Measurements from ENCODE around the gene NRP2. TPM values are rescaled to one million over a fixed set of nuclear protein-coding genes. Genes with fewer than 3 reads are reported as not detected.

The NRP2 gene
- polyA plus RNA-seq, 2 of the 4 experiments (the other 2 are of a cell fraction): 144 to 159 TPM

DNA sequence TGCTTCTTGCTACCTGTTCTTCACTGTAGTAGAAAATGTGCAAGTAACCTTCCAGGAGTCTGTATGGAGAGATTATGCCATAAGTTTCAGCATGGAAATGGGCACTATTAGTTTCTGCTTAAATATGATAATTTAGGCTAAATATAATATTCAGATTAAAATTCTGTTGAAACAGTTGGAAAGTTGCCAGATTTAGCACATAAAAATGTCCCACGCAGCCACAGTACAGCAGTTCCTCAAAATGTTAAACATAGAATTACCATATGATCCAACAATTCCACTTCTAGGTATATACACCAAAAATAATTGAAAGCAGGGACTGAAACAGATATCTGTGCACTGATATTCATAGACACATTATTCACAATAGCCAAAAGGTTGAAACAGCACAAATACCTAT lies 121.2 kb downstream of the NRP2 start (continued):
- TF ChIP-seq RAD21 (conservative IDR thresholded peaks at IDR 0.05 in 1 of 2, IDR thresholded peaks at IDR 0.05 in 1 of 2): no peak
- no peak for TF ChIP-seq HDAC2 (IDR thresholded peaks at IDR 0.05)
- TF ChIP-seq POLR2A (IDR thresholded peaks at IDR 0.05; ENCODE audit: low read length): no peak

DNA sequence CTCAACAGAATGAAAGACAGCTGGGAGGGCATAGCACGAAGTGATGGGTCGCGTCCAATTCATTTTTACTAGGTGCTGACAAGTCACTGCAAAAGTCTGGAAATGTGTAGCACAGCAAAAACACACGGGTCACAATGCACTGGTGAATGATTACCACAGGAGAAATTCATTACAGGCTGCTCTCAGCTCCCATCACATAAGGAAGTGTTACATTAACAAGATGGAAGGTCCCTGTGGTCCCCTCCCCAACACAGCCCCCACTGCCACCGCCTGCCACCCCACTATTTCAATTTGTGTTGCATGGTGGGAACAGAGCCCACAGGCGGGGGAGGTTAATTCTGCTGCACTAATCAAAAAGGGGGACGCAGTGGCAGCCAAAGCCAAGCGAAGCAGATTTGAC lies 122.8 kb downstream of the NRP2 start:
- H3K4me1 ChIP-seq: peaks cover 14% of the 10 kb centered on the region
- DNase-seq (ENCODE audit: low read depth in 1 of 2, low spot score in 1 of 2): no peak
- FAIRE-seq: no peak
- no peak overlapping the region for H3K4me3 ChIP-seq
- POLR2A ChIA-PET: interaction anchor here (1.0 kb wide), 1 partner anchor 48 kb away, joined by 3 read pairs; no protein-coding TSS in a partner anchor
- no peaks in the 10 kb centered on the region for H3K9me3 ChIP-seq
- CTCF ChIA-PET: no interaction called here
- no peak overlapping the region for H3K4me2 ChIP-seq
- no peak for ATAC-seq
- 83% methylated on average over 8 of the region's 8 CpGs for WGBS (ENCODE audit: missing lambda C conversion rate)
- TF ChIP-seq NFE2L2 (conservative IDR thresholded peaks at IDR 0.05; ENCODE audit: low read length) (no peak), ZFP36 (IDR thresholded peaks at IDR 0.05; ENCODE audit: borderline replicate concordance, partially characterized antibody) (no peak), CBX2 (IDR thresholded peaks at IDR 0.05; ENCODE audit: borderline replicate concordance, low read depth) (no peak), SREBF2 (IDR thresholded peaks at IDR 0.05) (no peak), ESRRA (IDR thresholded peaks at IDR 0.05; ENCODE audit: borderline replicate concordance, low read length) (no peak), EHMT2 (IDR thresholded peaks at IDR 0.05; ENCODE audit: low read depth) (no peak), MYC (IDR thresholded peaks at IDR 0.05; ENCODE audit: borderline replicate concordance, low read length) (no peak), CEBPB (IDR thresholded peaks at IDR 0.05) (no peak), TFCP2L1 (CRISPR knock-in tag; IDR thresholded peaks at IDR 0.05) (no peak), HOXB13 (CRISPR knock-in tag; IDR thresholded peaks at IDR 0.05; ENCODE audit: low read depth) (no peak), BHLHE40 (IDR thresholded peaks at IDR 0.05; ENCODE audit: low read depth, low read length) (no peak)
- TF ChIP-seq, protein P1, sequence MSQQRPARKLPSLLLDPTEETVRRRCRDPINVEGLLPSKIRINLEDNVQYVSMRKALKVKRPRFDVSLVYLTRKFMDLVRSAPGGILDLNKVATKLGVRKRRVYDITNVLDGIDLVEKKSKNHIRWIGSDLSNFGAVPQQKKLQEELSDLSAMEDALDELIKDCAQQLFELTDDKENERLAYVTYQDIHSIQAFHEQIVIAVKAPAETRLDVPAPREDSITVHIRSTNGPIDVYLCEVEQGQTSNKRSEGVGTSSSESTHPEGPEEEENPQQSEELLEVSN (IDR thresholded peaks at IDR 0.05; ENCODE audit: borderline replicate concordance, low read depth): no peak
- TF ChIP-seq, protein P2, sequence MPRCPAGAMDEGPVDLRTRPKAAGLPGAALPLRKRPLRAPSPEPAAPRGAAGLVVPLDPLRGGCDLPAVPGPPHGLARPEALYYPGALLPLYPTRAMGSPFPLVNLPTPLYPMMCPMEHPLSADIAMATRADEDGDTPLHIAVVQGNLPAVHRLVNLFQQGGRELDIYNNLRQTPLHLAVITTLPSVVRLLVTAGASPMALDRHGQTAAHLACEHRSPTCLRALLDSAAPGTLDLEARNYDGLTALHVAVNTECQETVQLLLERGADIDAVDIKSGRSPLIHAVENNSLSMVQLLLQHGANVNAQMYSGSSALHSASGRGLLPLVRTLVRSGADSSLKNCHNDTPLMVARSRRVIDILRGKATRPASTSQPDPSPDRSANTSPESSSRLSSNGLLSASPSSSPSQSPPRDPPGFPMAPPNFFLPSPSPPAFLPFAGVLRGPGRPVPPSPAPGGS (IDR thresholded peaks at IDR 0.05): no peak
- TF ChIP-seq, protein P3, sequence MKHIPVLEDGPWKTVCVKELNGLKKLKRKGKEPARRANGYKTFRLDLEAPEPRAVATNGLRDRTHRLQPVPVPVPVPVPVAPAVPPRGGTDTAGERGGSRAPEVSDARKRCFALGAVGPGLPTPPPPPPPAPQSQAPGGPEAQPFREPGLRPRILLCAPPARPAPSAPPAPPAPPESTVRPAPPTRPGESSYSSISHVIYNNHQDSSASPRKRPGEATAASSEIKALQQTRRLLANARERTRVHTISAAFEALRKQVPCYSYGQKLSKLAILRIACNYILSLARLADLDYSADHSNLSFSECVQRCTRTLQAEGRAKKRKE (CRISPR knock-in tag; IDR thresholded peaks at IDR 0.05; ENCODE audit: low read depth): no peak
- H3K27ac ChIP-seq: no peak overlapping the region

DNA sequence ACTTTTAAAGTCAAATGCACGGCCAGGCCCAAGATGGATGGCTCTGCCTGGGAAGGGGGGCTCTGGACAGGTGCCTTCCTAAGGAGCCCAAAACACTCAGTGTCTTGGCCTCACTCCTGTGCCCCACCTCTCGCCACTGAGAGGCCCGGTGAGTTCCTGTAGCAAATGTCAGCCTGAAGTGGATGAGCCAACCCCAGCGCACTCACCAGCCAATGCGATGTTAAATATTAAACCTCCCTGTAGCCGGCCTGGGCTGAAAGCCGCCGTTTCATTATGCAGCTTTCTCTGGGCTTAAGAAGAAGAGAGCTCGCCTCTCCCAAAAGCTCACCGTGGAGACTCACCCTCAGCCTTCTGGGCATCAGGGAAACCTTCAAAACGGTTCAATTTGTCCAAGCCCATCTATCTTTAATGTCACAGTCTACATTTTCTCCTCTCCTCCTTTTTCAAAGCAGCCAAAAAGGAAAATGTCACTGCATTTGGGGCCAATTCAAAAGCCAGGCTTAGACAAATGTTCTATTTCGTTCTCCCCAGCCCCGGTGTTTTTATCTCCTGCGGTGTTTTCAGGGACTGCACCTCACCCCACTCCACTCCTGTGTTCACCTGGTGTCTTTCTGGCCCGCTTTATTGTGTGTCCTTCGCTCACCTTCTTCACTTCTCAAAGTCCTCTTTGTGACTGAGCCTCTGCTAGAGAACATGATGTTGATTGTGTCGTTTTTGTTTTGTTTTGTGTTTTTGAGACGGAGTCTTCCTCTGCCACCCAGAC lies 124.0 kb downstream of the NRP2 start:
- Histone ChIP-seq H3K4me2 (peak overlapping the region; percentile 62), H3K27ac (peak overlapping the region; percentile 2 to 63; a peak in 2 of 6 replicates), H3K9me3 (no peaks in the 10 kb centered on the region), H3K4me1 (peaks cover 12% of the 10 kb centered on the region), H3K4me3 (no peak overlapping the region)
- ATAC-seq (peak; percentile 73 to 86), DNase-seq (ENCODE audit: low read depth in 1 of 2, low spot score in 1 of 2) (peak; percentile 23 to 28), FAIRE-seq (no peak)
- POLR2A ChIA-PET: no interaction called here
- TF ChIP-seq ZNF302 (CRISPR knock-in tag; IDR thresholded peaks at IDR 0.05) (no peak), HOXB13 (CRISPR knock-in tag; IDR thresholded peaks at IDR 0.05; ENCODE audit: low read depth) (no peak), HOXA7 (CRISPR knock-in tag; IDR thresholded peaks at IDR 0.05) (no peak), FOSB (CRISPR knock-in tag; IDR thresholded peaks at IDR 0.05) (no peak), NFE2L2 (conservative IDR thresholded peaks at IDR 0.05; ENCODE audit: low read length) (no peak)
- TF ChIP-seq, protein P4, sequence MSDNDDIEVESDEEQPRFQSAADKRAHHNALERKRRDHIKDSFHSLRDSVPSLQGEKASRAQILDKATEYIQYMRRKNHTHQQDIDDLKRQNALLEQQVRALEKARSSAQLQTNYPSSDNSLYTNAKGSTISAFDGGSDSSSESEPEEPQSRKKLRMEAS (IDR thresholded peaks at IDR 0.05): no peak
- TF ChIP-seq, protein P2 (IDR thresholded peaks at IDR 0.05): no peak
- WGBS (ENCODE audit: missing lambda C conversion rate): 40% methylated on average over 18 of the region's 18 CpGs
- CTCF ChIA-PET: interaction anchor here (0.6 to 1.6 kb wide), 2 partner anchors 12 to 57 kb away, joined by 3 to 5 read pairs; no protein-coding TSS in a partner anchor

Data from A549 (cell line).